Left renal pelvis (tissue), 4 donors: ENCODE data around the gene NUMB. TPM values are rescaled to one million over a fixed set of nuclear protein-coding genes. Genes with fewer than 3 reads are reported as not detected.

Experiments used
- DNase-seq, 4 donors: peaks; one replicate each; pipeline ENCODE4 v3.0.0-alpha.2; 2013; ENCODE audit warnings: low read depth in 4 of 4, low spot score in 3 of 4
- polyA plus RNA-seq, 4 donors: library from polyadenylated mRNA; unstranded; fragments of 120-200 nt; gene quantifications; one replicate each; pipeline ENCODE4 v1.2.1, GENCODE V29; 2013; ENCODE audit not compliant: insufficient read length in 4 of 4

NUMB gene
- polyA plus RNA-seq, 4 donors = 58.9 to 109 (median 89.3) TPM

DNA sequence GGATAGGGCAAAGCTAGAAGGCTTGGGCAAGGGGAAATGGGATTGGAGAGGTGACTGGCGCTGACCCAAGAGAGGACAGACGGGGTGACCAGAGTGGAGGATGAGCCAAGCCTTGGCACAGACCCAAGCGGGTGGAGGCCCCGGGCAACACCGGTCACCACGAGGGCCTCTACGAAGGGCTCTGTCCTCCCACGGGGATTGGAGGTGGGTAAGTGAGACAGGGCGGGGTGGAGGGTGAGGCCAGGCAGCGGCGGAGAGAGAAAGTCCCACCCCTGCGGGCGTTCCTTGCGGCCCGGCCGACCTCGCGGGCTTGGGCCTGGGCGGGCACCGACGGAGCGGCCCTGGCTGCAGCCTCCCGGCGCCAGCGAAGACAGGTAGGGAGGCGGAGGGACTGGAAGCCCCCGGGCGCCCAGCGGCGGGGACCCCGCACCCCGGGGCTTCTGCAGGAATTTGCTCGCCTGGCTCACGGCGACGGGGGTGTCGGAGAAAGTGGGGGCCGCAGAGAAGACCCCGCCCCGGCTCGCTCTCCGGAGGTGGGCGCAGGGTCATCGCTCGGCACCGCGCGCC, 221.0 kb downstream of the NUMB start, which contains the start of gene PAPLN:
Gene PAPLN (plus strand): TSS at position 288 of the 567 bp plus-strand sequence. CDS start 2,273 bp downstream, outside the sequence.
- DNase-seq = no peak

DNA sequence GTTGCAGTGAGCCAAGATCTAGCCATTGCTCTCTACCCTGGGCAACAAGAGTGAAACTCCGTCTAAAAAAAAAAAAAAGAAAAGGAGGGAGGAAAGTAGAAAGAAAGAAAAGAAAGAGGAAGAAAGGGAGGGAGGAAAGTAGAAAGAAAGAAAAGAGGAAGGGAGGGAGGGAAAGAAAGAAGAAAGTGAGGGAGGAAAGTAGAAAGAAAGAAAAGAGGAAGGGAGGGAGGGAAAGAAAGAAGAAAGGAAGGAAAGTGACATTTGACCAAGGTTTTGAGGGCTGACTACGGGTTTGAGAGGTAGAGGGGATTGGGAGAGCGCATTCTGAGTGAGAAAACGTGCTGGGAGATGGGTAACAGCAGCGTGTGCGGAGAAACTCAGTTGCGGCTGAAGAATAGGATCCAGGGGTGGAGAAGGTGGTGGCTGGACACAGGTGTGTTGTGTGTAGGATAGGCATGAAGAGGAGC, 221.6 kb downstream of the NUMB start:
- DNase-seq = no peak

DNA sequence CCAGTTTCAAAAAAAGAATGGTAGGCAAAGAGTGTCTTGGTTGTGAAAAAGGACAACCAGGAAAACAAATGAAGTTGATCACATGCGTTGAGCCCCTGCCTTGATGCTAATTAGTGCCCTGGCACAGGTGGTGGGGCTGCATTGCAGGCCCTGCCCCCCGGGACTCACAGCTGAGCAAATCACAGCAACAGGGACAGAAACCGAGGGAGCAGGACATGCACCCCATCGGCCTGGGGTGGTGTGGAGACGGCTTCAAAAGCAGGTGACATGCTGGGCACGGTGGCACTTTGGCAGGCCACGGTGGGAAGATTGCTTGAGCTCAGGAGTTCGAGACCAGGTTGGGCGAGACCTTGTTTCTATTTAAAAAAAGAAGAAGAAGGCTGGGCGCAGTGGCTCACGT, 222.2 kb downstream of the NUMB start:
- DNase-seq = no peak

DNA sequence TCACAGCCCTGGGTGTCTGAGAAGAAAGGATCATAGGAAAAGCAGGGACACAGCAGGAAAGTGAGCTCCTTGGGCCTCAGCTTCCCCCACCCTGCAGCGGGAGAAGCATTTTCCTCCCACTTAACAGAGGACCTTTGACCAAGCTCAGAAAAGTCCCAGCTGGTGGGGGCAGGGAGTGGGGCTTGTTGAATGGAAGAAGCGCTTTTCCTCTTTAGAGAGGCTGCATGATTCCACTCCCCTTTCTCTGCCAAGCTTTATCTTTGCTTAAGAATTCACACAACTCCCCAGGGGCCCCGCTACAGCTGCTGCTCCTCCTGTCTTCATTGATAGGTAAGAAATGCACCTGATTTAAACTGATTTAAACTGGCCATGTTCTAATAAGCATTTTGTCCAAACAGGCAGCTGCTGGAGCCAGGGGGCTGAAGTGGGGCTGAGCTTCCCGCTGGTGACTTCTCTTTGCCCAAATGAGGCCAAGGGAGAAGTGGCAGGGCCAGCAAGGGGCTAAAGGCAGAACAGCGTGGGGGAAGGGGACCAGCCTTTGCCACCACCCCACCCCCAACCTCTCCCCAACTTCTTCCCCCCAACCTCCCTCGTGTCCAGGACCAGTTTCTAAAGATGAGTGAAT, 222.7 kb downstream of the NUMB start:
- peak in 1 of 4 donors; percentile 63 for DNase-seq

DNA sequence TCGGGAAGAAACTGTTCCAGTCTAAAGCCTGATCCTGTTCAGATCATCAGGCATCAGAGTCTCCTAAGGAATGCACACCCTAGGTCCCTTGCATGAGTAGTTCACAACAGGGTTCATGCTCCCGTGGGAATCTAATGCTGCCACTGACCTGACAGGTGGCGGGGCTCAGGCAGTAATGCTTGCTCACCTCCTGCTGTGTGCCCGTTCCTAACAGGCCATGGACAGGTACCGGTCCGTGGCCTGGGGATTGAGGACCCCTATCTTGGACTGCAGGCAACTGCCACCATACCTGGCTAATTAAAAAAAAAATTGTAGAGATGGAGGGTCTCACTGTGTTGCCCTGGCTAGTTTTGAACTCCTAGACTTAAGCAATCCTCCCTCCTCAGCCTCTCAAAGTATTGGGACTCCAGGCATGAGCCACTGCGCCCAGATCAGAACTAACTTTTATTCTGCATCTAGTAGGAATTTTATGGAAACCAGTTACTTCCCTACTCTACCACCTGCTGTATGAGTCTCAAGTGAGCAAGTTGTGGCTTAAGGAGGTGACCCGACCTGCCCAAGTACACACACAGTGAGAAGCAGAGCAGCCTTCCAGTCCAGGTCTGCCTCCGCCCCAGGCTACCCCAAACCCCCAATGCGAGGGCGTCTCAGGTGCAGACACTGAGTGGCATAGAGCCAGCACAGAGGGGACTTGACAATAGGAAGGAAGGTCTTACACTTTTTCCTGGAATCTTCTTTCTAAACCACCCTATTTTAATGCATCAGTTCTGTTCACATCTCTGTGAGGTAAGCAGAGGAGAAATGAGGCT, 223.6 kb downstream of the NUMB start:
- no peak for DNase-seq

DNA sequence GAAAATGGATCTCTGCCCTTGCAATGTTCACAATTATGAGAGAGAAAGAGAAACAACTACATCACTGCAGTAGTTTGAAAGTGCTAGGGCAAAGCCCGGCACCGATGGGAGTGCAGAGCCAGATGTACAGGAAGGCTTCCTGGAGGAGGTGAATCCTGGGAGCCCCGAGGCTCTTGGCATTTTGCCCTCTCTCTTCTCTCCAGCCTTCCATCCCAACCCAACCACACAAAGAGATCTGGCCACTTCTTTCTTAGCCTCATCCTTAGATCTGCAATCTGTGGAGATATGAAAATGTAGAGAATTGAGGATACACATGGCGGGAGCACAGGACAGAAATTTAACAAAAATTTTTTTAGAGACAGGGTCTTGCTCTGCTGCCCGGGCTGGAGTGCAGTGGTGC, 224.3 kb downstream of the NUMB start:
- DNase-seq = no peak

DNA sequence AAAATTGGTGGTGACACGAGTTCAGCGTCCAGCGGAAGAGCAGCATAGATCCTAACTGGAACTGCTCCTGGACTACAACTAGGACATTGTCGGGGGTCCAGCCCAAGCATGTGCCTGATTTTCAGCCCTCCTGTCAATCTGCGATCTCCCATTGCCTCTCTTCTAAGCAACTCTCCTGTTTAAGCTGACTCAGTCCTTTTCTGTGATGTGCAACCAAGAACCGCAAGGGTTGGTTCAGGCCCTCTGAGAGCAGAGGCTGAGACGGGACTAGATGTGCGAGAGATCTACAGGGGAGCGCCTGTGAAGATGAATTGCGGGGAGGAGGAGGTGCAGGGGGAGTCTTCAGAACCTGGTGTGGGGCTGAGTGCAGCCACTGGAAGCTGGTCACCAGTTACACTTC, 224.8 kb downstream of the NUMB start:
- no peak for DNase-seq

DNA sequence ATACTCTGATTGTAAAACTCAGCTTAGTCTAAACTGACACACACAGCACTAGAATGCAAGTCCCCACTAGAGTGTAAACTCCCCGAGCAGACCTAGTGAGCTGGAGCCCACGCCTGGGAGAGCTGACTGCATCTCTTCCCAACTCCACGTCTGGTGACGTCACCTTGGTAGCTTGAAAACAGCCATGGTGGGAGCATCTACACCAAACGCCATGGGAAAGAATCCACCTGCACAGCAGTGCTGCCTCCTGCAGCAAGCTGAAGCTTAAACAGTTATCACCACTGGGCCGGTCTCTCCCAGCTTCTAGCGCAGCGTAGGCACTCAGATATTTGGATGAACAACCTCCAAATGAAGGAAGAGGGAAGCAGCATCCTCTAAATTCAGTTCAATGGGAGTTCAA, 225.4 kb downstream of the NUMB start:
- no peak for DNase-seq

DNA sequence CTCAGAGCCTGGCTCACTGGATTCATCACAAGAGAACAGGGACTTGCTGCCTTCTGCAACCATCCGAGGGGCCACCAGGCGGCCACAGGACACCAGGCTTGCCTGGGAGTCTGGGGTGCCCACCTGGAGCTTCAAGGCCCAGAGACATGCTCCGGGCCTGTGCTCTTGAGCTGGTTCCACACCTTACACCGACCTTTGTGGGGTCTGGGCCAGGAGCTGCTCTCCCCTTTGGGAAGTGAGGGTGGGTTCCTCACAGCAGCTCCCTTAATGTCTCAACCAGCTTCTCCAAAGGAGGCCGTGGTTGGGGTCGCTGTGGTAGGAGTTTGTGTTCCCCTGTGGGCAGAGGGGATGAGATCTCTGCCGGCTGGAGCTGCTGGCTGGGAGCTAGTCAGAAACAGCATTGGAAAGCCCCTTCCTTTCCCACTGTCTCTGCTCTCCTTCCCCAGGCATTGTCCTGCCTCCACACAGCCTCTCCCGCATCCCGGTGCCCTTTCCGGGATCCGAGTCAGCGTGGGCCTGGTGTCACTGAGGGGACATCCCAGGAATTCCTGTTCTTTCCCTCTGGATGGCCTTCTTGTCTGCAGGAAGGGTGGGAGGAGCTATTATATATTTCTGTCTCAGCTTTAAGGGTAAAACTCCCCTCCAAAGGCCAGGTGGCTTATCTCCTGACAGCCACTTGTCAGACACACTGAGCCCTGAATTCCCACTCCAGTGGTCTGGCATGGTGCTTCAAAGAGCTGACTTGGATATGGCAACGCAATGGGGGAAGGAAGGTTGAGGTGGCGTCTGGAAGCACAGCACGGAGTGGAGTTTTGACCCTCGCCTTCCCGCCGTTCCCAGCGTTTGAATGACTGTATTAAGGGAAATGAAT, 226.1 kb downstream of the NUMB start:
- DNase-seq = no peak

DNA sequence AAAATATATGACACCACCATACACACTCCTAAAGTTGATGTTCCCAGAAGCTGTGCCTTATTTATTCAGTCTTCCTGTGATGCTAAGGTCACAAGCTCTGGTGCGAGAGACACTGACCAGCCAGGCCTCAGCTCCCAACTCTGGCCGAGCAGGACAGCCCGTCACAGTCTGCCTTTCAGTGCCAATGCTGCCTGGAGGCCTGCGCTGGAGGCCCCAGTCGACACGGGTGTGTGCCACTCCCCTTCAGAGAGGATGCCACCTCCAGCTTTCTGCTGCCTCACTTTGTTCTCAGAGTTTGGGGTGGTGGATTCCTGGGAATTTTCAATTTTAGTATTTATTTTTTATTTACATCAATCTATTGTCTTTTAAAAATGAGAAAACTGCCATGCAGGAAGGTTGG, 228.3 kb downstream of the NUMB start:
- DNase-seq = no peak

DNA sequence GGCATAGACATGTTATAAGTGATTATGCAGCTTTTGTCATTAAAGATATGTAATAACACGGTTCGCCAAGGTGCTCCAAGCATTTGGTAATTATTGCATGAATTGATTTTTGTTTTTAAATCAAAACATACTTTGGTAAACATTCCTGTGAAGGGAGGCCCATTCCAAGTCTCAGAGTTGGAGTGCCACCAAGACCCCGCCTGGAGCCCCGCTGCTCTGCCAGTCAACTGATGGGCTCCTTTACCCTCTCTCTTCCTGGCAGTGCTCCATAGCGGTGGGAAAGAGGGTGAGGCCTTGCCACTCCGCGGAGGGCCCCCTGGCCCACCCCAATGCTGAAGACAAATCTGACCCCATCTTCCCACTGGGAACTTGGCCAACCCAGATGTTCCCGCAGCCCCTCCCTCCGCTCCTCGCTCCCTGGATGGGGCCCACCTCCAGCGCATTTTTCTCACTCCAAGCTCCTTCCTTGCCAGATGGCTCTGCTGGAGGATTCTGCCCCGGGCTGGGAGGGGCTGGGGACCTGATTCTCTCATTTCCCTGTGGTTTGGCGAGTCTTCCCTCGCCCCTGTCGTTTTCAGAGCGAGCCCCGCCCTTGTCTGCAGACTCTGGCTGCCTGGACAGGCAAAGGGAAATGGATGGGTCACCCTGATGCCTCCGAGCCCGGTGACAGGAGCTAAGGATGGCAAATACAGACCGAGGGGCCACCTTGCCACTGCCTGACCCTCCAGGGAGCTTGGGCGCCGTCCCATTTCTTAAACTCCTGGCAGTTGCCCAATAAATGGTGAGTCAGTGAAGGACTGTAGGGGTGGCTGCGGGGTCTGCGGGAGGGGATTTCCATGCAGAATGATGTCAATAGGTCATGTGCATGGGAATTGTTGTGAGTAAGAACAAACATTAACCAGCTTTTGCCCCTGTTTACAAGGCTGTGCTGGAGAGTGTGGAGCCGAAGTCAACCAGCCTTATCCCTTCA, 230.2 kb downstream of the NUMB start:
- DNase-seq = no peak

DNA sequence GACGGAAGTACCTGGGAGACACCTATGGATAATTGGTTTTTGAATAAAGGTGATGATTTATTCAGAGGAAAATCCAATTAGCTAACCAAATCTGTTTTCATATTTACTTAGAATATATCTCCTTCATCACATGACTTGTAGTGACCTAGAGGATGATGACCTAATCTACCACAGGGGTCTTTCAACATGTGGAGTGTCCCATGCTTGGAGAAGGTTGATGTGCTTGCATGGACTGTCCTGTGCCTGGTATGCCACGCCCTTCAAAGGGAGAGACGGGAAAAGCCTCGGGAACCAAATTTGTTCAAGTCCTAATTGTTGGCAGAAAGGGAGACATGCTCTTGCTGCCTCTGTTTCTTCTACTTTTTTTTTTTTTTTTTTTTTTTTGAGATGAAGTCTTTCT, 232.8 kb downstream of the NUMB start:
- DNase-seq = no peak

Other genes with a start within 250 kb of the NUMB start
- 10 to 100 TPM; 17.0 to 32.8 (median 26.1) TPM for gene PAPLN, start 221.0 kb downstream of the NUMB start, polyA plus RNA-seq
- 10 to 100 TPM in 3 of 4 donors, 1 to 10 TPM in 1; 8.3 to 11.6 (median 10.8) TPM for gene RIOX1, start 32.4 kb upstream of the NUMB start, polyA plus RNA-seq
- gene ACOT1, start 78.6 kb upstream of the NUMB start, polyA plus RNA-seq = 10 to 100 TPM in 1 of 4 donors, 1 to 10 TPM in 3; 3.8 to 13.6 (median 8.8) TPM
- 1 to 10 TPM in 3 of 4 donors, under 1 TPM in 1; 0.54 to 3.6 (median 1.5) TPM for gene HEATR4, start 100.4 kb upstream of the NUMB start, polyA plus RNA-seq
- 10 to 100 TPM; 26.8 to 71.4 (median 52.6) TPM for gene ACOT2, start 110.7 kb upstream of the NUMB start, polyA plus RNA-seq
- gene ACOT4, start 133.3 kb upstream of the NUMB start, polyA plus RNA-seq = 1 to 10 TPM in 3 of 4 donors, under 1 TPM in 1; 0.74 to 4.3 (median 2.9) TPM
- under 1 TPM in 2 of 4 donors, not detected in 2; 0.18 to 0.19 TPM for gene ACOT6, start 154.0 kb upstream of the NUMB start, polyA plus RNA-seq
- gene DNAL1, start 186.4 kb upstream of the NUMB start, polyA plus RNA-seq = 10 to 100 TPM; 13.5 to 32.7 (median 21.9) TPM